GM23248 (cell line): Measurements from ENCODE around the gene MAGI1. TPM values are rescaled to one million over a fixed set of nuclear protein-coding genes. Genes with fewer than 3 reads are reported as not detected.

Source experiments
- DNase-seq: peaks from one replicate; pipeline ENCODE4 v3.0.0-alpha.2; 2015
- H2AFZ ChIP-seq: fragments of 200-600 bp; sonication (generic); 2 replicates; pipeline ENCODE4 v1.6.1; 2016; ENCODE audit warnings: antibody characterized with exemption
- H3F3A ChIP-seq: fragments of 200-600 bp; sonication (generic); 2 replicates; pipeline ENCODE4 v1.6.1; 2016; ENCODE audit warnings: mild to moderate bottlenecking, antibody characterized with exemption, mixed run types; ENCODE audit not compliant: insufficient read depth
- H3K27ac ChIP-seq: fragments of 200-600 bp; sonication (generic); 2 replicates; pipeline ENCODE4 v1.5.1; 2016; ENCODE audit warnings: mild to moderate bottlenecking
- H3K27me3 ChIP-seq: fragments of 200-600 bp; sonication (generic); replicated peaks from 2 replicates; pipeline ENCODE4 v1.6.1; 2016; ENCODE audit warnings: mild to moderate bottlenecking; ENCODE audit not compliant: insufficient read depth
- H3K36me3 ChIP-seq: fragments of 200-600 bp; sonication (generic); 2 replicates; pipeline ENCODE4 v1.6.1; 2016; ENCODE audit warnings: low read depth, mild to moderate bottlenecking
- H3K4me1 ChIP-seq: fragments of 200-600 bp; sonication (generic); 2 replicates; pipeline ENCODE4 v1.6.1; 2016; ENCODE audit warnings: mild to moderate bottlenecking; ENCODE audit not compliant: insufficient read depth
- H3K4me2 ChIP-seq: fragments of 200-600 bp; sonication (generic); one replicate; pipeline ENCODE4 v1.6.1; 2016; ENCODE audit warnings: mild to moderate bottlenecking; ENCODE audit not compliant: unreplicated experiment
- H3K4me3 ChIP-seq: fragments of 200-600 bp; sonication (generic); 2 replicates; pipeline ENCODE4 v1.5.1; 2016; ENCODE audit warnings: mild to moderate bottlenecking
- H3K79me2 ChIP-seq: fragments of 200-600 bp; sonication (generic); 2 replicates; pipeline ENCODE4 v1.6.1; 2016; ENCODE audit warnings: mild to moderate bottlenecking; ENCODE audit not compliant: insufficient read depth
- H3K9ac ChIP-seq: fragments of 200-600 bp; sonication (generic); 2 replicates; pipeline ENCODE4 v1.6.1; 2016; ENCODE audit warnings: mild to moderate bottlenecking
- H3K9me2 ChIP-seq: fragments of 200-600 bp; sonication (generic); 2 replicates; pipeline ENCODE4 v1.6.1; 2016; ENCODE audit warnings: mixed run types, mild to moderate bottlenecking, moderate library complexity; ENCODE audit not compliant: insufficient read depth
- H3K9me3 ChIP-seq: fragments of 200-600 bp; sonication (generic); one replicate; pipeline ENCODE4 v1.6.1; 2017; ENCODE audit warnings: low read depth
- H4K20me1 ChIP-seq: fragments of 200-600 bp; sonication (generic); 2 replicates; pipeline ENCODE4 v1.6.0; 2016; ENCODE audit not compliant: insufficient read depth
- EZH2 ChIP-seq: fragments of 200-600 bp; sonication (generic); IDR thresholded peaks from 2 replicates; pipeline ENCODE4 v1.6.1; 2018; ENCODE audit warnings: antibody characterized with exemption, mild to moderate bottlenecking; ENCODE audit not compliant: insufficient read depth, poor library complexity, severe bottlenecking
- EZH2phosphoT487 ChIP-seq: fragments of 200-600 bp; sonication (generic); IDR thresholded peaks from 2 replicates; pipeline ENCODE4 v1.6.1; 2018; ENCODE audit warnings: antibody characterized with exemption, moderate library complexity, mild to moderate bottlenecking, low read depth; ENCODE audit not compliant: insufficient read depth
- WGBS, 2 experiments: methylation state at CpG; one replicate each; pipeline ENCODE4 v1.1.6; 2015 to 2017; ENCODE audit warnings: low lambda C conversion rate in 2 of 2, low coverage in 1 of 2; ENCODE audit errors: missing lambda C conversion rate in 2 of 2; 5-methylcytosine and 5-hydroxymethylcytosine counted together
- in situ Hi-C: fragments of 300-500 bp; cut with MboI; formaldehyde crosslinking; loops from 2 replicates; pipeline ENCODE4 v1.15.0; 2020
- polyA plus RNA-seq: library from polyadenylated mRNA; unstranded; fragments of >200 nt; fragmentation: Nextera tagmentation; extraction: Ambion mirVana; gene quantifications from 2 replicates; pipeline ENCODE4 v1.2.1, GENCODE V29; 2016
- total RNA-seq: library from RNA; depleted of rRNA; stranded (reverse); fragments of >200 nt; shearing (Covaris generic); gene quantifications from 2 replicates; pipeline ENCODE4 v1.2.3, GENCODE V29; 2014

MAGI1 gene
- total and polyA plus RNA-seq, 2 experiments from 2014 or later = 7.3 to 13.8 TPM

DNA sequence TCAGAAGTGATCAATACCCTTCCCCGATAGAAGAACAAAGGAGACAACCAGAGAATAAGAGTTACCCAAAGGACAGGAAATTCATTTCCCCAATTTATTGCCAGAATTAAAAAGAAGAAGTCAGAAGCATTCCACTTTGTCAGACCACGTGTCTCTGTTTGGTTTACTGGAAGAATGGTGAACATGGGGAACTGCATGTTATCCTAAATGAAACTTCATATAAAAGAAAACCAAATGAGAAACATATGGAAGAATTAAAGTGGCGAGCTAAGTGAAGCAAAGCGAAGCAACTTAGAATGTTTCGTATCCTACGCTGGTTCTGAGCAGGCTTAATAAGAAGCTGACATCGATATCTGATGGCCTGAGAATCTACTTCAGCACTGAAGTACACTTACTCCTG lies 190.7 kb downstream of the MAGI1 start:
- no peak for DNase-seq
- Histone ChIP-seq H3K9me3 (no peaks in the 10 kb centered on the region), H3K4me1 (peaks cover 11% of the 10 kb centered on the region), H3K79me2 (peaks cover 75% of the 10 kb centered on the region), H3K4me2 (no peak overlapping the region), H3K9ac (no peak overlapping the region), H2AFZ (no peak overlapping the region), H4K20me1 (peaks cover 3% of the 10 kb centered on the region; the same call in 1 of the 2 replicates), H3F3A (no peaks in the 10 kb centered on the region), H3K4me3 (no peak overlapping the region), H3K9me2 (no peaks in the 10 kb centered on the region), H3K27me3 (no peaks in the 10 kb centered on the region), H3K36me3 (no peaks in the 10 kb centered on the region), H3K27ac (no peak overlapping the region)
- in situ Hi-C loops = no loop called here
- 84 to 87% methylated on average over 7 of the region's 7 CpGs for WGBS, 2 experiments
- TF ChIP-seq EZH2phosphoT487 (no peak), EZH2 (no peak)

- no peak overlapping the region for H3K27ac ChIP-seq
- H3K9me2 ChIP-seq = no peaks in the 10 kb centered on the region
- H3K4me2 ChIP-seq = no peak overlapping the region
- in situ Hi-C loops = no loop called here
- peaks cover 3% of the 10 kb centered on the region; the same call in 1 of the 2 replicates for H4K20me1 ChIP-seq
- DNase-seq = peak; percentile 19
- H2AFZ ChIP-seq = no peak overlapping the region
- H3K9ac ChIP-seq = no peak overlapping the region
- 33 to 39% methylated on average over 1 of the region's 1 CpG for WGBS, 2 experiments
- peaks cover 9% of the 10 kb centered on the region for H3K4me1 ChIP-seq
- H3K79me2 ChIP-seq = peaks cover 75% of the 10 kb centered on the region
- no peaks in the 10 kb centered on the region for H3K27me3 ChIP-seq
- no peaks in the 10 kb centered on the region for H3K36me3 ChIP-seq
- H3K4me3 ChIP-seq = no peak overlapping the region
- H3K9me3 ChIP-seq = no peaks in the 10 kb centered on the region
- no peaks in the 10 kb centered on the region for H3F3A ChIP-seq
- TF ChIP-seq EZH2phosphoT487 = no peak
- no peak for TF ChIP-seq EZH2
Measured at GRCh38 chr3:65846936-65847335, 191.8 kb downstream of the MAGI1 start.

DNA sequence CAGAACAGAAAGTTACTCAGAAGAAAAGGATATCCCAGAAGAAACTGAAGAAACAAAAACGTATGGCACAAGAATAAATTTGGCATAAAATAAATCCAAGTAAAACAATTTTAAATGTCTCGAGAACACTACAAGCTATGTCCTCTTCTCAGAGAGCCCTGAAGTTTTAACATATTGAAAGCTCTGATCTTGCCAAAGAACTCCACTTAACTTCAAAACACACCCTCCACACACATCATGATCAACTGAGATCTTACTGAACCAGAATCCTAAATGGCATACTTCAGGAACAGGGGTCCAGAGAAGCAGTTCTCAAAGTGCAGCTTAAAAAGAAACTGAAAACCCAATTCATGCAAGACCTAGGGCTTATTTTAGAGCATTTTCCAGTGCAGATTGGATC lies 194.3 kb downstream of the MAGI1 start:
- Histone ChIP-seq H3K4me3 (no peak overlapping the region), H3K9me2 (no peaks in the 10 kb centered on the region), H3K36me3 (no peaks in the 10 kb centered on the region), H3K9ac (no peak overlapping the region), H4K20me1 (peaks cover 3% of the 10 kb centered on the region; the same call in 1 of the 2 replicates), H3K9me3 (no peaks in the 10 kb centered on the region), H3K79me2 (peaks cover 80% of the 10 kb centered on the region), H3F3A (no peaks in the 10 kb centered on the region), H3K4me2 (no peak overlapping the region), H3K27ac (no peak overlapping the region), H3K4me1 (no peaks in the 10 kb centered on the region), H2AFZ (no peak overlapping the region), H3K27me3 (no peaks in the 10 kb centered on the region)
- in situ Hi-C loops = no loop called here
- 79 to 86% methylated on average over 2 of the region's 2 CpGs for WGBS, 2 experiments
- TF ChIP-seq EZH2 = no peak
- no peak for TF ChIP-seq EZH2phosphoT487
- no peak for DNase-seq

DNA sequence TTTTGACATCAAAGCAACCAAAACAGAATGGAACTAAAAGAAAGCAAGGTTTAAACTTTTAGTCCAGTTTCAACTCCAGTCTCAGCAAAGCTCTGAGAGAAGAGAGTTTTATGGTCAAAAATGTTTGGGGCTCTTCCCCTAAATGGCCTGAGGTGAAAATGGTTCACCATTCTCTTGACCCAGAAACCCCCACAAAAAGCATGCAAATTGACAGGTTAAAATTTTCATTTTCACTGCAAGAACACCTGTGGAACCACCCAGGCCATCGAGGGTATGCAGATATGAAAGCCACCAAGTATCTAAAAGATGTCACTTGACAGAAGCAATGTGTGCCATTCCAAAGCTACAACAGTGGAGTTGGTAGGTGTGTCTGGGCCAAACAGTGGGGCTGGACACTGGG lies 195.0 kb downstream of the MAGI1 start:
- Histone ChIP-seq H3K4me2 (no peak overlapping the region), H2AFZ (no peak overlapping the region), H3K4me3 (no peak overlapping the region), H3K36me3 (no peaks in the 10 kb centered on the region), H3F3A (no peaks in the 10 kb centered on the region), H3K79me2 (peaks cover 84% of the 10 kb centered on the region), H4K20me1 (peaks cover 3% of the 10 kb centered on the region; the same call in 1 of the 2 replicates), H3K27ac (no peak overlapping the region), H3K9me2 (no peaks in the 10 kb centered on the region), H3K4me1 (no peaks in the 10 kb centered on the region), H3K9ac (no peak overlapping the region), H3K27me3 (no peaks in the 10 kb centered on the region), H3K9me3 (no peaks in the 10 kb centered on the region)
- TF ChIP-seq EZH2phosphoT487 (no peak), EZH2 (no peak)
- WGBS, 2 experiments = 78 to 80% methylated on average over 1 of the region's 1 CpG
- in situ Hi-C loops = no loop called here
- no peak for DNase-seq

DNA sequence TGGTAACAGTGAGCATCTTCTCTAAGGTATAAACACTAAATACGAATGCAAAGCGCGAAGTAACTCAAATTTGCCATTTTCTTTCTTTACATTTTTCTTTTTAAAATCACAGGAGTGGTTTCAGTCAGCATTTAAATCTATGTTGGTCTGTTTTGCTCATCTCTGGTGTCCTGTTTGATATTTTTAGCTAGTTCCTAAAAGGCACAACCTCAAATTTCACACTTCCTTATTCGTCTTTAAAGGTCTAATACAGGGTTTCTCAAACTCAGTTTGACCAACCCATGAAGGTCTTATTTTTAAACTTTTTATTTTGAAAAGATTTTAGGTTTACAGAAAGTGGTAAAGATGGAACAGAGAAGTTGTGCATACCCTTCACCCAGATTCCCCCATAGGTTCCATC lies 201.1 kb downstream of the MAGI1 start:
- Histone ChIP-seq H3K4me2 (no peak overlapping the region), H3K27me3 (no peaks in the 10 kb centered on the region), H2AFZ (no peak overlapping the region), H3K79me2 (peaks cover 77% of the 10 kb centered on the region), H3K4me3 (no peak overlapping the region), H4K20me1 (no peaks in the 10 kb centered on the region), H3K36me3 (no peaks in the 10 kb centered on the region), H3K9me3 (no peaks in the 10 kb centered on the region), H3K4me1 (peaks cover 38% of the 10 kb centered on the region), H3K9me2 (no peaks in the 10 kb centered on the region), H3K9ac (no peak overlapping the region), H3K27ac (no peak overlapping the region), H3F3A (peaks cover 27% of the 10 kb centered on the region)
- no peak for DNase-seq
- WGBS, 2 experiments = 87 to 88% methylated on average over 4 of the region's 4 CpGs
- TF ChIP-seq EZH2 (no peak), EZH2phosphoT487 (no peak)
- in situ Hi-C loops = no loop called here
